ENCODE results near the gene KHDC3L. TPM values are rescaled to one million over a fixed set of nuclear protein-coding genes. Genes with fewer than 3 reads are reported as not detected.

The KHDC3L gene
- total and polyA plus RNA-seq, 10 of the 15 experiments (the other 5 are each of a cell fraction or from before 2014, with no cell fraction given): not detected

- TF ChIP-seq, protein P1, sequence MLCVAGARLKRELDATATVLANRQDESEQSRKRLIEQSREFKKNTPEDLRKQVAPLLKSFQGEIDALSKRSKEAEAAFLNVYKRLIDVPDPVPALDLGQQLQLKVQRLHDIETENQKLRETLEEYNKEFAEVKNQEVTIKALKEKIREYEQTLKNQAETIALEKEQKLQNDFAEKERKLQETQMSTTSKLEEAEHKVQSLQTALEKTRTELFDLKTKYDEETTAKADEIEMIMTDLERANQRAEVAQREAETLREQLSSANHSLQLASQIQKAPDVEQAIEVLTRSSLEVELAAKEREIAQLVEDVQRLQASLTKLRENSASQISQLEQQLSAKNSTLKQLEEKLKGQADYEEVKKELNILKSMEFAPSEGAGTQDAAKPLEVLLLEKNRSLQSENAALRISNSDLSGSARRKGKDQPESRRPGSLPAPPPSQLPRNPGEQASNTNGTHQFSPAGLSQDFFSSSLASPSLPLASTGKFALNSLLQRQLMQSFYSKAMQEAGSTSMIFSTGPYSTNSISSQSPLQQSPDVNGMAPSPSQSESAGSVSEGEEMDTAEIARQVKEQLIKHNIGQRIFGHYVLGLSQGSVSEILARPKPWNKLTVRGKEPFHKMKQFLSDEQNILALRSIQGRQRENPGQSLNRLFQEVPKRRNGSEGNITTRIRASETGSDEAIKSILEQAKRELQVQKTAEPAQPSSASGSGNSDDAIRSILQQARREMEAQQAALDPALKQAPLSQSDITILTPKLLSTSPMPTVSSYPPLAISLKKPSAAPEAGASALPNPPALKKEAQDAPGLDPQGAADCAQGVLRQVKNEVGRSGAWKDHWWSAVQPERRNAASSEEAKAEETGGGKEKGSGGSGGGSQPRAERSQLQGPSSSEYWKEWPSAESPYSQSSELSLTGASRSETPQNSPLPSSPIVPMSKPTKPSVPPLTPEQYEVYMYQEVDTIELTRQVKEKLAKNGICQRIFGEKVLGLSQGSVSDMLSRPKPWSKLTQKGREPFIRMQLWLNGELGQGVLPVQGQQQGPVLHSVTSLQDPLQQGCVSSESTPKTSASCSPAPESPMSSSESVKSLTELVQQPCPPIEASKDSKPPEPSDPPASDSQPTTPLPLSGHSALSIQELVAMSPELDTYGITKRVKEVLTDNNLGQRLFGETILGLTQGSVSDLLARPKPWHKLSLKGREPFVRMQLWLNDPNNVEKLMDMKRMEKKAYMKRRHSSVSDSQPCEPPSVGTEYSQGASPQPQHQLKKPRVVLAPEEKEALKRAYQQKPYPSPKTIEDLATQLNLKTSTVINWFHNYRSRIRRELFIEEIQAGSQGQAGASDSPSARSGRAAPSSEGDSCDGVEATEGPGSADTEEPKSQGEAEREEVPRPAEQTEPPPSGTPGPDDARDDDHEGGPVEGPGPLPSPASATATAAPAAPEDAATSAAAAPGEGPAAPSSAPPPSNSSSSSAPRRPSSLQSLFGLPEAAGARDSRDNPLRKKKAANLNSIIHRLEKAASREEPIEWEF (IDR thresholded peaks at IDR 0.05; ENCODE audit: insufficient replicate concordance, low read depth, low read length): no peak
- TF ChIP-seq CREB1 (IDR thresholded peaks at IDR 0.05; ENCODE audit: low read depth) (no peak), MYC (IDR thresholded peaks at IDR 0.05; ENCODE audit: insufficient read depth, insufficient read length, insufficient replicate concordance, low read length, severe bottlenecking) (no peak)
Measured at GRCh38 chr6:73339340-73339739, 23.1 kb upstream of the KHDC3L start (continued).

GRCh38 chr6:73340048-73340447 is 22.4 kb upstream of the KHDC3L start:
- ATAC-seq (no peak), DNase-seq (ENCODE audit: low read depth, low spot score) (no peak), FAIRE-seq (no peak)
- no peaks in the 10 kb centered on the region for H3K9me3 ChIP-seq (replicated peaks; ENCODE audit: control insufficient read depth, insufficient read depth, low read length)
- H3K27ac ChIP-seq (ENCODE audit: control insufficient read depth, insufficient read depth): no peak overlapping the region
- CTCF ChIA-PET: interaction anchor here (0.9 kb wide), 1 partner anchor 9 kb away, joined by 3 read pairs; no protein-coding TSS in a partner anchor
- H3K79me2 ChIP-seq (ENCODE audit: control insufficient read depth, insufficient read depth, low read length): no peaks in the 10 kb centered on the region
- no TSS peak for BruUV-seq (replicated peaks)
- H4K20me1 ChIP-seq (ENCODE audit: control insufficient read depth, insufficient read depth): no peaks in the 10 kb centered on the region
- intact Hi-C loops (cut with micrococcal nuclease; ENCODE audit: unreplicated experiment) (no loop called here), in situ Hi-C loops (cut with MboI) (no loop called here)
- no peaks in the 10 kb centered on the region for H3K4me1 ChIP-seq (ENCODE audit: control insufficient read depth, insufficient read depth, low read length)
- no peak overlapping the region for H3K4me2 ChIP-seq (ENCODE audit: control insufficient read depth, insufficient read depth)
- no peaks in the 10 kb centered on the region for H3K27me3 ChIP-seq (replicated peaks in 1 of 2; ENCODE audit: control insufficient read depth in 2 of 2, insufficient read depth in 2 of 2, low read length in 1 of 2)
- H3K36me3 ChIP-seq (ENCODE audit: control insufficient read depth in 2 of 2, insufficient read depth in 2 of 2, low read length in 1 of 2): no peaks in the 10 kb centered on the region
- H3K9ac ChIP-seq (ENCODE audit: control insufficient read depth, insufficient read depth, low read length): no peak overlapping the region
- no peak for TF ChIP-seq EP300 (IDR thresholded peaks at IDR 0.05; ENCODE audit: borderline replicate concordance in 1 of 2, control insufficient read depth in 1 of 2, low read depth in 2 of 2, low read length in 2 of 2)
- no peak for TF ChIP-seq SPI1 (IDR thresholded peaks at IDR 0.05; ENCODE audit: borderline replicate concordance, insufficient read depth, low read depth, low read length)
- no peak for TF ChIP-seq MYB (IDR thresholded peaks at IDR 0.05; ENCODE audit: borderline replicate concordance, low read depth, low read length)
- TF ChIP-seq MTA3 (IDR thresholded peaks at IDR 0.05; ENCODE audit: borderline replicate concordance, low read length): no peak
- no peak for TF ChIP-seq POLR2AphosphoS5 (IDR thresholded peaks at IDR 0.05; ENCODE audit: low read length)
- TF ChIP-seq RFX5 (IDR thresholded peaks at IDR 0.05; ENCODE audit: low read depth, low read length): no peak
- TF ChIP-seq E2F8 (IDR thresholded peaks at IDR 0.05; ENCODE audit: low read depth, partially characterized antibody): no peak
- TF ChIP-seq CBFB (IDR thresholded peaks at IDR 0.05; ENCODE audit: low read depth): no peak
- no peak for TF ChIP-seq BMI1 (IDR thresholded peaks at IDR 0.05; ENCODE audit: borderline replicate concordance)
- no peak for TF ChIP-seq BCL11A (IDR thresholded peaks at IDR 0.05; ENCODE audit: low read depth, low read length)
- TF ChIP-seq HSF1 (IDR thresholded peaks at IDR 0.05; ENCODE audit: low read depth, low read length): no peak
- H2AFZ ChIP-seq (ENCODE audit: control insufficient read depth, low read depth, low read length): no peak overlapping the region
- POLR2A ChIA-PET: no interaction called here
- 23% methylated on average over 2 of the region's 2 CpGs for WGBS (ENCODE audit: insufficient coverage, insufficient replicate concordance, low lambda C conversion rate, missing lambda C conversion rate)
- SMC1A ChIA-PET (ENCODE audit: uncharacterized antibody, unreplicated experiment): interaction anchor here (0.8 kb wide), 1 partner anchor 11 kb away, joined by 3 read pairs; no protein-coding TSS in a partner anchor
- RAD21 ChIA-PET (ENCODE audit: unreplicated experiment): no interaction called here
- no peak overlapping the region for H3K4me3 ChIP-seq

Measured in GM12878 (cell line).